Erythroblast (primary cell): ENCODE results near the gene WFDC1.

Experiments
- GATA1 ChIP-seq: IDR thresholded peaks from 2 replicates; pipeline ENCODE4 v1.6.1; 2011; ENCODE audit warnings: low read depth, mild to moderate bottlenecking, control low read depth, low read length, moderate library complexity
- POLR2A ChIP-seq: IDR thresholded peaks from 2 replicates; pipeline ENCODE4 v1.6.1; 2011; ENCODE audit warnings: mild to moderate bottlenecking, low read length

- TF ChIP-seq POLR2A (no peak), GATA1 (no peak)
Measured at GRCh38 chr16:84279881-84280280, 14.8 kb upstream of the WFDC1 start.
